ENCODE results near the gene CFAP210. TPM values are rescaled to one million over a fixed set of nuclear protein-coding genes. Genes with fewer than 3 reads are reported as not detected.
"Not testable (repeated sequence)": the region's sequence is repeated elsewhere in the genome, so short reads cannot be mapped to it uniquely, and the experiment has no call there.

The CFAP210 gene
- total RNA-seq, 1 experiment from 2014 or later = not detected

- DNase-seq (ENCODE audit: low spot score) = no peak
These were observed 71.0 kb downstream of the CFAP210 start for GRCh38 chr2:169623235-169623634.

GRCh38 chr2:169620509-169620908 is 73.7 kb downstream of the CFAP210 start:
- DNase-seq (ENCODE audit: low spot score) = no peak

- no peak for DNase-seq (ENCODE audit: low spot score)
These were observed 74.3 kb downstream of the CFAP210 start for GRCh38 chr2:169619946-169620345.

- DNase-seq (ENCODE audit: low spot score) = not testable (repeated sequence)
These were observed 78.2 kb downstream of the CFAP210 start for GRCh38 chr2:169615982-169616381.

- no peak for DNase-seq (ENCODE audit: low spot score)
These were observed 80.3 kb downstream of the CFAP210 start for GRCh38 chr2:169613876-169614275.

- no peak for DNase-seq (ENCODE audit: low spot score)
These were observed 84.9 kb downstream of the CFAP210 start for GRCh38 chr2:169609264-169609663.

- DNase-seq (ENCODE audit: low spot score) = no peak
These were observed 94.6 kb downstream of the CFAP210 start for GRCh38 chr2:169599568-169599967.

GRCh38 chr2:169598982-169599381 is 95.2 kb downstream of the CFAP210 start:
- no peak for DNase-seq (ENCODE audit: low spot score)

- not testable (repeated sequence) for DNase-seq (ENCODE audit: low spot score)
These were observed 97.7 kb downstream of the CFAP210 start for GRCh38 chr2:169596546-169596945.

Small RNA genes lying within 50 kb of the gene (small RNA-seq; reads per million reads assigned to genes)
- not detected for gene RF00432

Other genes with a start within 250 kb of the CFAP210 start
- 0.28 and 0.34 TPM in 2 replicates for gene BBS5, start 214.9 kb downstream of the CFAP210 start, total RNA-seq (2014; rRNA removed; shearing (Covaris generic))
- not detected in 2 replicates for gene KLHL41, start 184.7 kb downstream of the CFAP210 start, total RNA-seq (2014; rRNA removed; shearing (Covaris generic))
- gene FASTKD1, start 120.5 kb downstream of the CFAP210 start, total RNA-seq (2014; rRNA removed; shearing (Covaris generic)) = 5.1 and 6.9 TPM in 2 replicates
- 15.4 and 20.7 TPM in 2 replicates for gene PPIG, start 110.1 kb downstream of the CFAP210 start, total RNA-seq (2014; rRNA removed; shearing (Covaris generic))
- 4.4 and 8.2 TPM in 2 replicates for gene PHOSPHO2, start 64 bp upstream of the CFAP210 start, total RNA-seq (2014; rRNA removed; shearing (Covaris generic))
- gene KLHL23, start 39.4 kb upstream of the CFAP210 start, total RNA-seq (2014; rRNA removed; shearing (Covaris generic)) = 5.4 and 12.1 TPM in 2 replicates
- 77.5 and 83.2 TPM in 2 replicates for gene SSB, start 104.5 kb upstream of the CFAP210 start, total RNA-seq (2014; rRNA removed; shearing (Covaris generic))
- 35.8 and 43.2 TPM in 2 replicates for gene METTL5, start 130.5 kb upstream of the CFAP210 start, total RNA-seq (2014; rRNA removed; shearing (Covaris generic))
- gene UBR3, start 133.0 kb upstream of the CFAP210 start, total RNA-seq (2014; rRNA removed; shearing (Covaris generic)) = 9.6 and 11.4 TPM in 2 replicates